Keratinocyte (primary cell): ENCODE results near the gene ZC3H4. TPM values are rescaled to one million over a fixed set of nuclear protein-coding genes. Genes with fewer than 3 reads are reported as not detected.

Experiments used
- DNase-seq: peaks from one replicate; pipeline ENCODE4 v3.0.0-alpha.2; 2011; ENCODE audit warnings: low read depth, missing footprints, low spot score
- FAIRE-seq: peaks from 2 replicates; lab custom pipeline; 2011; peaks lifted over from hg19 to GRCh38; lab: Jason Lieb, UNC
- H2AFZ ChIP-seq: 2 replicates; pipeline ENCODE4 v1.6.0; 2012; ENCODE audit warnings: low read length, control low read depth, inconsistent platforms; ENCODE audit not compliant: control insufficient read depth
- H3K27ac ChIP-seq: 2 replicates; pipeline ENCODE4 v1.5.1; 2011; ENCODE audit warnings: low read length; ENCODE audit not compliant: control insufficient read depth, insufficient read depth
- H3K27me3 ChIP-seq: 3 replicates; pipeline ENCODE4 v1.6.0; 2011; ENCODE audit warnings: low read length; ENCODE audit not compliant: control insufficient read depth, insufficient read depth; ENCODE audit errors: extremely low read depth
- H3K36me3 ChIP-seq, 2 experiments: 2 replicates in 1 of 2; 3 replicates in 1 of 2; pipeline ENCODE4 v1.5.1; 2011; ENCODE audit warnings: low read length in 2 of 2, mild to moderate bottlenecking in 1 of 2; ENCODE audit not compliant: control insufficient read depth in 2 of 2, insufficient read depth in 2 of 2; ENCODE audit errors: extremely low read depth in 1 of 2
- H3K4me1 ChIP-seq: 3 replicates; pipeline ENCODE4 v1.5.1; 2011; ENCODE audit warnings: low read length; ENCODE audit not compliant: control insufficient read depth, insufficient read depth; ENCODE audit errors: extremely low read depth
- H3K4me2 ChIP-seq: 3 replicates; pipeline ENCODE4 v1.6.0; 2011; ENCODE audit warnings: low read depth, low read length; ENCODE audit not compliant: control insufficient read depth, insufficient read depth; ENCODE audit errors: extremely low read depth
- H3K4me3 ChIP-seq, 3 experiments: fragments of 200-600 bp in 1 of 3; sonication (generic) in 1 of 3; 2 replicates in 2 of 3; 3 replicates in 1 of 3; pipeline ENCODE4 v1.5.1; 2011 to 2016; ENCODE audit warnings: low read length in 3 of 3, mild to moderate bottlenecking in 3 of 3, control low read depth in 2 of 3, inconsistent platforms in 1 of 3, low read depth in 1 of 3, mixed read lengths in 1 of 3, mixed run types in 1 of 3, moderate library complexity in 1 of 3; ENCODE audit not compliant: control insufficient read depth in 2 of 3, insufficient read depth in 2 of 3; ENCODE audit errors: extremely low read depth in 1 of 3
- H3K79me2 ChIP-seq: 2 replicates; pipeline ENCODE4 v1.6.0; 2012; ENCODE audit warnings: low read length; ENCODE audit not compliant: control insufficient read depth, insufficient read depth
- H3K9ac ChIP-seq: 3 replicates; pipeline ENCODE4 v1.6.0; 2011; ENCODE audit warnings: low read length; ENCODE audit not compliant: control insufficient read depth, insufficient read depth; ENCODE audit errors: extremely low read depth
- H3K9me1 ChIP-seq: 3 replicates; pipeline ENCODE4 v1.6.0; 2011; ENCODE audit warnings: low read length; ENCODE audit not compliant: control insufficient read depth, insufficient read depth; ENCODE audit errors: extremely low read depth
- H3K9me3 ChIP-seq: 2 replicates; pipeline ENCODE4 v1.5.1; 2012; ENCODE audit warnings: low read depth, low read length; ENCODE audit not compliant: control insufficient read depth
- H4K20me1 ChIP-seq: 3 replicates; pipeline ENCODE4 v1.6.0; 2011; ENCODE audit warnings: low read length; ENCODE audit not compliant: control insufficient read depth, insufficient read depth; ENCODE audit errors: extremely low read depth
- EZH2 ChIP-seq: IDR thresholded peaks from one replicate; pipeline ENCODE4 v1.6.1; 2012; ENCODE audit warnings: inconsistent platforms, mild to moderate bottlenecking, low read length, moderate library complexity
- dilution Hi-C: fragments of 300-500 bp; cut with MboI; formaldehyde crosslinking; loops from one replicate; pipeline ENCODE4 v1.7.0; 2020; ENCODE audit warnings: low sequenced_read_pairs; ENCODE audit not compliant: extremely low pct_ligation_motif_present
- polyA plus RNA-seq, 5 experiments: library from polyadenylated mRNA; depleted of rRNA in 3 of 5; stranded (reverse) in 3 of 5; stranded (forward) in 1 of 5; unstranded in 1 of 5; fragments of >200 nt; gene quantifications; 1 replicate in 1 of 5; 2 replicates in 3 of 5; 3 replicates in 1 of 5; pipeline versions ENCODE4 v1.2.1 to v1.2.3, GENCODE V29; 2011 to 2012; ENCODE audit warnings: missing spikeins in 2 of 5, low read depth in 1 of 5, low replicate concordance in 1 of 5
- TF ChIP-seq, protein P1 (sequence below), 3 experiments: IDR thresholded peaks in 1 of 3; conservative IDR thresholded peaks in 1 of 3; optimal IDR thresholded peaks in 1 of 3; 2 replicates in 2 of 3; 3 replicates in 1 of 3; pipeline versions ENCODE3 to v1.5.1; 2011; ENCODE audit warnings: low read length in 3 of 3, mild to moderate bottlenecking in 3 of 3, moderate library complexity in 2 of 3, control low read depth in 1 of 3, inconsistent platforms in 1 of 3; ENCODE audit not compliant: insufficient read depth in 2 of 3; ENCODE audit errors: extremely low read depth in 1 of 3

Gene ZC3H4
- polyA plus RNA-seq, 1 donor (not counting 4 experiments of a cell fraction or from before 2014, with no cell fraction given) = 5.6 TPM

DNA sequence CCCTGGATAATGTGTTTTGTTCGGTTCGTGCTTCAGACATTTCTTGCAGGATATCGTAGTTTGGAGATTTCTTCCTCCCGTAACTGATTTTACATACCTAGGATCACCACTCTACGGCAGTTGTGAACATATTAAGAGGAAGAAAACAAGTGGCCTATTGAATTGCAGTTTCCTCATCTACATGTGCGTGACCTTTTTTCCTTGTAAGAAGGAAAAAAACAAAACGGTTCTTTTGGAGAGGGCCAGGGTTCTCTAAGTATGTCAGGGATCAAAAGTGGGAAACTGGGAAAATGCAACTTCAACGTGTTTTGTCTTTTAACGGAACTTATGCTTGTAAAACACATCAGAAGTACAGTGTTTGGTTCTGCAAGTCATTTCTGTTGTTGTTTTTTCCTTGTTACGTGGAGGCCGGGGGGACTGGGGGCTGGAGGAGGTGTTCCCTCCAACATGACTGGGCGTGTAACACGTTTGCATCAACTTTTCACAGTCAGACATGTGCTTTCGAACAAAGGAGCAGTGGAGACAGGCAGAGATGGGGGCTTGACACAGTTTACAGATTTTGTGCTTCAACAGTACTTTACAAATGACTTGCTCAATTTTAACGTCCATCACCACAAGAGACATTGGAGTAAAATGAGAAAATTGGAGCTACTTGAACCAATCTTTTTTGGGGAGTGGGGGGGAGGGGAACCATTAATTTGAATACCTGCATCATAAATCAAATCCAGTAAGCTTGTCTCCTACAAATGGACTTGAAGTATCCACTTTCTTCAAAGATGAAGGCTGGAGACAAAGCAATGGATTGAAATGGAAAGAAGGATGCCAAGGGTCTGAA is 3.8 kb downstream of the ZC3H4 start:
- H3K36me3 ChIP-seq = peaks cover 10 to 28% of the 10 kb centered on the region in 2 experiments
- H3K9me1 ChIP-seq = no peaks in the 10 kb centered on the region
- H3K9me3 ChIP-seq = no peaks in the 10 kb centered on the region
- peak overlapping the region; percentile 87 to 94 (median 89) for H3K4me3 ChIP-seq
- DNase-seq (no peak), FAIRE-seq (peak; percentile 76)
- peaks cover 42% of the 10 kb centered on the region for H3K4me1 ChIP-seq
- H3K4me2 ChIP-seq = peak overlapping the region; percentile 94
- H3K9ac ChIP-seq = peak overlapping the region; percentile 99
- H3K27me3 ChIP-seq = no peaks in the 10 kb centered on the region
- TF ChIP-seq, protein P1, sequence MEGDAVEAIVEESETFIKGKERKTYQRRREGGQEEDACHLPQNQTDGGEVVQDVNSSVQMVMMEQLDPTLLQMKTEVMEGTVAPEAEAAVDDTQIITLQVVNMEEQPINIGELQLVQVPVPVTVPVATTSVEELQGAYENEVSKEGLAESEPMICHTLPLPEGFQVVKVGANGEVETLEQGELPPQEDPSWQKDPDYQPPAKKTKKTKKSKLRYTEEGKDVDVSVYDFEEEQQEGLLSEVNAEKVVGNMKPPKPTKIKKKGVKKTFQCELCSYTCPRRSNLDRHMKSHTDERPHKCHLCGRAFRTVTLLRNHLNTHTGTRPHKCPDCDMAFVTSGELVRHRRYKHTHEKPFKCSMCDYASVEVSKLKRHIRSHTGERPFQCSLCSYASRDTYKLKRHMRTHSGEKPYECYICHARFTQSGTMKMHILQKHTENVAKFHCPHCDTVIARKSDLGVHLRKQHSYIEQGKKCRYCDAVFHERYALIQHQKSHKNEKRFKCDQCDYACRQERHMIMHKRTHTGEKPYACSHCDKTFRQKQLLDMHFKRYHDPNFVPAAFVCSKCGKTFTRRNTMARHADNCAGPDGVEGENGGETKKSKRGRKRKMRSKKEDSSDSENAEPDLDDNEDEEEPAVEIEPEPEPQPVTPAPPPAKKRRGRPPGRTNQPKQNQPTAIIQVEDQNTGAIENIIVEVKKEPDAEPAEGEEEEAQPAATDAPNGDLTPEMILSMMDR (optimal IDR thresholded peaks at IDR 0.05 in 1 of 3, IDR thresholded peaks at IDR 0.05 in 1 of 3, conservative IDR thresholded peaks at IDR 0.05 in 1 of 3; ENCODE audit: extremely low read depth in 1 of 3, insufficient read depth in 2 of 3, low read length in 3 of 3) = no peak
- TF ChIP-seq EZH2 = no peak
- dilution Hi-C loops = no loop called here
- no peaks in the 10 kb centered on the region for H4K20me1 ChIP-seq
- peaks cover 61% of the 10 kb centered on the region for H3K79me2 ChIP-seq
- H3K27ac ChIP-seq = peak overlapping the region; percentile 99
- no peak overlapping the region for H2AFZ ChIP-seq

DNA sequence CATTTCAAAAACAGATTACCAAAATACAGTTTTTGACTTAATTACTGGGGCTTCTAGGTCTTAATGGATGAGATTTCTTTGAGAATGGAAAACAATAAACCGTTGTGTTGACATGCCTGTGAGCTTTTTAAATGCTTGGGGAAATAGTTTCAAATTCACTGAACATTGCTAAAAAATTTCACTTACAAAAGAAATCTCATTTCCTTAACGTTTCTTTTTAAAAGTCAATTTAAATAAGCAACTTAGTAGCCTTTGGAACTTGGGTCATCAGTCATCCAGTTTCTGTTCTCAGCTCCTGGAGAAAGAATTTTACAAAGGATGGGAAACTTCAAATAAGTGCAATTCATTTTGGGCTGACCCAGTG is 4.4 kb downstream of the ZC3H4 start:
- Histone ChIP-seq H2AFZ (no peak overlapping the region), H3K4me2 (peak overlapping the region; percentile 94), H4K20me1 (no peaks in the 10 kb centered on the region), H3K4me1 (peaks cover 39% of the 10 kb centered on the region), H3K27me3 (no peaks in the 10 kb centered on the region), H3K4me3 (peak overlapping the region in 2 of 3 experiments; percentile 89 to 94), H3K9me1 (no peaks in the 10 kb centered on the region), H3K79me2 (peaks cover 67% of the 10 kb centered on the region), H3K9me3 (no peaks in the 10 kb centered on the region), H3K36me3 (peaks cover 12 to 28% of the 10 kb centered on the region in 2 experiments), H3K27ac (peak overlapping the region; percentile 99), H3K9ac (peak overlapping the region; percentile 99)
- FAIRE-seq = no peak
- no peak for TF ChIP-seq EZH2
- TF ChIP-seq, protein P1 (optimal IDR thresholded peaks at IDR 0.05 in 1 of 3, IDR thresholded peaks at IDR 0.05 in 1 of 3, conservative IDR thresholded peaks at IDR 0.05 in 1 of 3; ENCODE audit: extremely low read depth in 1 of 3, insufficient read depth in 2 of 3, low read length in 3 of 3) = no peak
- dilution Hi-C loops = no loop called here
- no peak for DNase-seq
